Activated CD8-positive, alpha-beta memory T cell treated with anti-CD3 and anti-CD28 coated beads, Interleukin-2, amount 10 ng/mL, durations not matched to agents 7 days and 5 days (primary cell): ENCODE data around the gene CHERP. TPM values are rescaled to one million over a fixed set of nuclear protein-coding genes. Genes with fewer than 3 reads are reported as not detected.

Source experiments
- ATAC-seq: fragments of 150-1000 bp; cut with Tn5 transposase; one replicate; pipeline ENCODE4 v1.10.0; 2021; ENCODE audit warnings: moderate library complexity
- CTCF ChIA-PET: fragments of 350-600 bp; sonication (Branson Sonifier 250); formaldehyde crosslinking; loops from one replicate; lab custom pipeline; 2021; ENCODE audit warnings: antibody characterized with exemption; lab: Charles Lee
- DNase-seq: peaks from one replicate; pipeline ENCODE4 v3.0.0-alpha.2; 2020
- H3K27ac Mint-ChIP-seq: one replicate; pipeline ENCODE4 v1.8.0; 2021; ENCODE audit warnings: mild to moderate bottlenecking, mixed read lengths
- H3K27me3 Mint-ChIP-seq: one replicate; pipeline ENCODE4 v1.8.0; 2021; ENCODE audit warnings: mixed read lengths
- H3K36me3 Mint-ChIP-seq: one replicate; pipeline ENCODE4 v1.8.0; 2021; ENCODE audit warnings: mild to moderate bottlenecking, mixed read lengths
- H3K4me1 Mint-ChIP-seq: one replicate; pipeline ENCODE4 v1.8.0; 2021; ENCODE audit warnings: mixed read lengths
- H3K4me3 Mint-ChIP-seq: one replicate; pipeline ENCODE4 v1.8.0; 2021; ENCODE audit warnings: mild to moderate bottlenecking, moderate library complexity, mixed read lengths
- H3K9me3 Mint-ChIP-seq: one replicate; pipeline ENCODE4 v1.8.0; 2022; ENCODE audit warnings: low read depth, mixed read lengths
- total RNA-seq, 2 experiments: library from RNA; stranded (reverse); gene quantifications; one replicate each; pipeline ENCODE4 v1.2.3, GENCODE V29; 2021

The CHERP gene
- total RNA-seq, 2 experiments from 2014 or later: 66.5 to 74.5 TPM

DNA sequence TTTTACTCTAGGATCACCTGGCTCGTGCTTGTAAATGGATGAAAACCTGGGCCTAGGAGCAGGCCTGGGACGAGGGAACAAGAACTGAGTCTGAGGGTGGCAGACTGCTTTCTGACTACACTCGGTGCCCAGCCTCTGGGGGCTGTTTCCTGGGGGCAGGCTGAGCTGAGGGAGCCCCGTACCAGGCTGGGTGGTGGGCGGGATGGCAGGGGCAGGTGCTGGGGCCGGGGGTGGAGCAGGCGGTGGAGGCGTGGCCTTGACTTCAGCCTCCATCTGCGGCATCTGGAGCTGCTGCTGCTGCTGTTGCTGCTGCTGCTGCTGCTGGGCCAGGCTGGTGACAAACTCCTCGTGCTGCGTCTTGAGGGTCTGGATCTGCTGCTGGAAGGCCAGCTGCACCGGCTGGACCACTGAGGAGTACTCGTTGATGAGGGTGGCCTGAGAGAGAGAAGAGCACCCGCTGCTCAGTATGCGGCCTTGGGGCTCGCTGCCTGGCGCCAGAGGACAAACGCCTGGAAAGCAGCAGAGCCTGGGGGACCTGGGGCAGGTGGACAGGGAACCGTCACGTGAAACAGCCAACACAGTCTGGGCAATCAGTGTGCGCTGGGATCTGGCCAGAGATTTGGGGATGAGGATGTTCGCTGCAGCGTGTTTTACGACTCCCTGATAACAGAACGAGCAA lies 12.6 kb downstream of the CHERP start:
- no peaks in the 10 kb centered on the region for H3K27me3 Mint-ChIP-seq
- H3K4me3 Mint-ChIP-seq: no peak overlapping the region
- no peaks in the 10 kb centered on the region for H3K4me1 Mint-ChIP-seq
- no peak for DNase-seq
- CTCF ChIA-PET: no interaction called here
- peaks cover 47% of the 10 kb centered on the region for H3K36me3 Mint-ChIP-seq
- no peak for ATAC-seq
- no peaks in the 10 kb centered on the region for H3K9me3 Mint-ChIP-seq
- no peak overlapping the region for H3K27ac Mint-ChIP-seq

DNA sequence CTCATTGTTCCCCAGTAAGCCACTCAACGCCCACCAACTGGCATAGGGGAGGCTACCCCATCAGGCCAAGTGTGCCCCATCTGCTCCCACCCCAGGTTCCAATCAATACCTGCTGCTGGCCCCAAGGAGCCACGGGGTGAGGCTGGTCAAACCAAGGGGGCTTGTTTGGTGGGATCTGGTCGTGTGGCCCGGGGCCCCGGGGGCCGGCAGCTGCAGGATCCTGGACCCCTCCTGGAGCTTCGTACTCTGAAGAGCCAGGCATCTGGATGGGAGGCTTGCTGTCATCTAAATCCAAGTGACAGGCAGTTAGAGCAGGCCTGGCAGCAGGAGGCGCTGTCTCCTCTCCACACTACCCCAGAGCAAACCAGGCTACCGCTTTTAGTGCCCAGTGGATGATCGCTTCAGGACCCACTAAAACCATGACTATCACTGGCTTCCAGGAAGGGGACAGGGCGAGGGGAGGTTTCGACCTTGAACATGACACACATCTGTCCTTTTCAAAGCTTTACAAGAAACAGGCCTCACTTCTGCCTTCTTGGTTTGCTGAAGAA lies 14.2 kb downstream of the CHERP start:
- peak; percentile 59 for DNase-seq
- Mint-ChIP-seq H3K4me3 (no peak overlapping the region), H3K9me3 (no peaks in the 10 kb centered on the region), H3K36me3 (peaks cover 47% of the 10 kb centered on the region), H3K27ac (peak overlapping the region; percentile 14), H3K4me1 (no peaks in the 10 kb centered on the region), H3K27me3 (no peaks in the 10 kb centered on the region)
- CTCF ChIA-PET: interaction anchor here (1.0 to 1.7 kb wide), 4 partner anchors 59 to 187 kb away, joined by 4 to 5 read pairs (median 4); partner anchors contain the start of gene TMEM38A
- peak; percentile 64 for ATAC-seq

DNA sequence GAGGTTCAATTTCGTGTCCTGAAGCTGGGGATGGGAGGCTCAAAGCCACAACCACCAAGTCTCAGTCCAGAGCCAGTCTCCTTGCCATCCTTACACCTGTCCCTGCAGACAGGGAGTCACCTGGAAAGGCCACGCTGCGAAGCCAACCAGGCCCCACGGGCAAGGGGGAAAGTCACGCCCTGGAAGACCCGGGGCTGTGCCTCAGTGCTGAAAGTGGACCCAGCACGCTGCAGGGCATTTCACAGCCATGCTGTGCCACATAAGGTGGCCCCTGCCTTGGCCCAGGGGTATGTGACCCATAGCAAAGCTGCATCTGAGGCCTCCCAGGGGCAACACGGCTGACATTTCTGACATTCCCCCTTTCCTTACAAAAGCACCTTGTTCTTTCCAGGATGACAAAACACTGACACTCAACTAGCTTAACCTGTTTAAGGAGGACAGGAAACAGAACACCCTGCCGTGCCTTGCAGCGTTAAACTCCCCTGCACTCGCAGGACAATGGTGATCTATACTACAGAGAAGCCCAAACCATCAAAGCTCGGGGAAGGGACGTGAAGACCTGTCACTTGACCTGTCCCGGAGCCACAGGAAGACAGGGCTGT lies 14.8 kb downstream of the CHERP start:
- Mint-ChIP-seq H3K27ac (no peak overlapping the region), H3K27me3 (no peaks in the 10 kb centered on the region), H3K9me3 (no peaks in the 10 kb centered on the region), H3K4me3 (no peak overlapping the region), H3K36me3 (peaks cover 52% of the 10 kb centered on the region), H3K4me1 (no peaks in the 10 kb centered on the region)
- ATAC-seq (no peak), DNase-seq (no peak)
- CTCF ChIA-PET: interaction anchor here (0.9 to 1.7 kb wide), 4 partner anchors 60 to 251 kb away, joined by 3 to 5 read pairs (median 4); no protein-coding TSS in a partner anchor

DNA sequence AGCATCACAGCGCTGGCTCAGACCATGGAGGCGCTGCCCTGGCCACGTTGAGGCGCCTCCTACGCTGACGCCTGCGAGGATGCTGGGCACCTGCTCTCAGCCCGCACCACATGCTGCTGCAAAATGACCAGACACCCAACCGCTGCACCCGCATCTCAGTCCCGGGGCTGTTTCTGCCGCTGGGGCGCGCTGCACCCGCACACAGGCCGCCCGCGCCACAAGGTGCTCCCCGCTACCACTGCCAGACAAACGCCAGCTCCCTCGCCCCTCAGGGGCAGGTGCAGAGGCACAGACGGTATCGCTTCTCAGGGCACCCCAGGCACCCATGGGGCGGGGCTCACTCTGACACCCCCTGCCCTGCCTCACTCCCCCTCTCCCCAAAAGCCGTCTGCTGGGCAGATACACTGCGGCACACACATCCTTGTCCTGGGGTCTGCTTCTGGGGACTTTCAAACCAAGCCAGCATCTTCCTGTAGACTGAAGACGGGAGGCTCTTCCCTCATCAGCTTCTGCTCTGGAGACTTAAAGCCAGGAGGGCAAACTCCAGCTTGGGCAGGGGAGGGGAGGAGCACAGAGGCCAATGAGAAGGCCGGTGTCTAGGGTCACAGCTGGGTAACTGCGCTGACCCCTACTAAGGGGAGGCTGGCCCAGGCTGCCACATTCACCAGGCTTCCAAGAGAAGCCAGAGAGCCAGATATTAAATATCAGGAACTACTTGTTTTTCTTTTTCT lies 16.3 kb downstream of the CHERP start:
- ATAC-seq (no peak), DNase-seq (no peak)
- CTCF ChIA-PET: interaction anchor here (0.7 kb wide), 1 partner anchor 108 kb away, joined by 3 read pairs; no protein-coding TSS in a partner anchor
- H3K27me3 Mint-ChIP-seq: no peaks in the 10 kb centered on the region
- H3K27ac Mint-ChIP-seq: no peak overlapping the region
- no peaks in the 10 kb centered on the region for H3K9me3 Mint-ChIP-seq
- no peak overlapping the region for H3K4me3 Mint-ChIP-seq
- no peaks in the 10 kb centered on the region for H3K4me1 Mint-ChIP-seq
- H3K36me3 Mint-ChIP-seq: peaks cover 45% of the 10 kb centered on the region

DNA sequence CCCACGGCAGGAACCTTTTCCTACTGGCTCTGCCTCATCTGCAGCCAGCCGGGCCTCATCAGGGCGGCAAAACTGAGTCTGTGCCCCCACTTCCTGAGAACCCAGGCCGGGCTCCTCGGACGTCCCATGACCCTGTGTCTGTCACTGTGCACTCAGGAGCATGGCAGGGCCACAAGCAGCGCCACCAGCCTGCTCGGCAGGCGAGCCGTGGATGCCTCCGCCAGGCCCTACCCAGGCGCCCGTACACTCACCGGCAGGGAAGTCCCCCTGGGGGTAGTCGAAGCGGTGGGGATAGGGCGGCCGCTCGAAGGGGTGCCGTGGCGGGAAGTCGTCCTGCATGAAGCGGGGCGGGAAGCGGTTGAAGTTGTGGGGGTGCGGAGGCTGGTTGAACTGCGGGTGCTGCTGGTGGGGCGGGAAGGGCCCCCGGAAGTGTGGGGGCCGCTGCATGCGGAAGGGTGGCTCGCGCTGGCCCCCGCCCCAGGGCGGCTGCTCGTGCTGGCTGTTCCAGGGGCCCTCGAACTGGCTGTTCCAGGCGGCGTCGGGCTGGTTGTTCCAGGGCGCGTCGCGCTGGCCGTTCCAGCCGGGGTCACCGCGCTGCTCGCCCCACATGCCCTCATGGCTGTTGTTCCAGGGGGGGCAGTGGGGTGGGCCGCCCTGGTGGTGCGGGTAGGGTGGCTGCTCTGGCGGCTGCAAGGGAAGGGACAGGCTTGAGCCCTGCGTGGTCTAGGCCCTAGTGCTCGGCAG lies 17.1 kb downstream of the CHERP start:
- no peak for ATAC-seq
- DNase-seq: no peak
- Mint-ChIP-seq H3K4me1 (no peaks in the 10 kb centered on the region), H3K27me3 (no peaks in the 10 kb centered on the region), H3K36me3 (peaks cover 47% of the 10 kb centered on the region), H3K4me3 (no peak overlapping the region), H3K9me3 (no peaks in the 10 kb centered on the region), H3K27ac (no peak overlapping the region)
- CTCF ChIA-PET: no interaction called here

DNA sequence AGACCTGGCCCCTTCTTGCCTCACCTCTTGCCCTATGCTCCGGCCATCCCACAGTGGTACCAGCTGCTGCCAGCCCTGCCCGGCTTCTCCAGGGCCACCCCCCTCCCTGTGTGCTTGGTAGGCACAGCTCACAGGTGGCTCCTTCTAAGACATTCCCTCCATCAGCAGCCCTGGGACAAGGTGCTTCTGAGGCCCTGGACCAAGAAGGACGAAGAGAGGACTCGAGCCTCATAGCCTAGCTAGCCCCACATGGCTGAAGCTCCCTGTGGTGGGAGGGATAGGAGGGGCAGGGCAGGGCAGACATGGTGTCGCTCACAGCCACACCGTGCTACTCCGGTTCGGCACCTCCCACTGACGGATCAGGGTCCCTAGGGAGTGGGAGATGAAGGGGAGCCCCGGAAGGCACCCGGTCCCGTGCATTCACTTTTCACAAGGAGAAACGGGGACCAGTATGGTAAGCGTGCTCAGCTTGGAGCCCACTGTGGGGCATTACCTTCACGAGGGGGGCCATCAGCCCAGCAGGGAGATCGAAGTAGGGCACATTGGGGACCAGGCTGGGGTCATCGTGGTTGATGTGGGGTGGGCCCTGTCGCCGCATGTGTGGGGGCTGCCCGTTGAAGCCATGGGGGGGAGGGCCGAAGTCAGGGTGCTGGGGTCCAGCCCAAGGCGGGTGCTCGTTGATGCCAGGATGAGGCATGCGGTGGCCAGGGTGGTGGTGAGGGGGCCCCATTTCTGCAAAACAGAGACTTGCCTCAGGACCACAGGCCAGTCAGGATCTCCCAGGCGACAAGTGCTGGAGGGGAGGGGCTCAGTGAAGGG lies 19.5 kb downstream of the CHERP start:
- H3K9me3 Mint-ChIP-seq: no peaks in the 10 kb centered on the region
- no peaks in the 10 kb centered on the region for H3K27me3 Mint-ChIP-seq
- no peak for DNase-seq
- H3K4me1 Mint-ChIP-seq: no peaks in the 10 kb centered on the region
- H3K27ac Mint-ChIP-seq: no peak overlapping the region
- H3K4me3 Mint-ChIP-seq: no peak overlapping the region
- CTCF ChIA-PET: no interaction called here
- peaks cover 49% of the 10 kb centered on the region for H3K36me3 Mint-ChIP-seq
- no peak for ATAC-seq

DNA sequence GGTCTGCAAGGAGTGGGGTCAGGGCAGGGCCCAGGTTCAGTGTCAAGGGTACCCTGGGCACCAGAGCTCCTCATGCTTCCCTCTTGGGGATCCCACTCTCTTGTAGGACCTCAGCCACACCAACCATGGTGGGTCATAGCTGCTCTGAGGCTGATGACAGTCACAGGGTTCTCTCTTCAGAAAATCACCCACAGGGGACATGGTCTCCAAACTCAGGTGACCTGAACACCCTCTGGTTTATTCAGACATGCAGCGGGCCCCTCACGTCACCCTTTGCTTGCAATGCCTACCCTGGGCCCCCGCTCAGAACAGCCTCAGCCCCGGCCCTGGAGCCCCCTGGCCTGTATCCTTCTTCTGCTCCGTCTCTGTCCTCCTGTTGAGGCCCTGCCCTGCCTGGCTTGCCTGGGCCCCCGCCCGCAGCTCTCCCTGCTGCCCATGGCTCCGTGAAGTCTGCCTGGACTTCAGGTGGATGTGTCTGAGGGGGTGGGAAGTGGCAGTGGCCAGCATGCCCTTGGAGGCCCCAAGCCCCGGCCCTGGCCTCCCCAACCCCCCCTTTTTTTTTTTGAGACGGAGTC lies 20.4 kb downstream of the CHERP start:
- no peak for DNase-seq
- H3K4me3 Mint-ChIP-seq: no peak overlapping the region
- no peak overlapping the region for H3K27ac Mint-ChIP-seq
- H3K27me3 Mint-ChIP-seq: no peaks in the 10 kb centered on the region
- H3K36me3 Mint-ChIP-seq: peaks cover 46% of the 10 kb centered on the region
- H3K9me3 Mint-ChIP-seq: no peaks in the 10 kb centered on the region
- peaks cover 8% of the 10 kb centered on the region for H3K4me1 Mint-ChIP-seq
- ATAC-seq: no peak
- CTCF ChIA-PET: no interaction called here

DNA sequence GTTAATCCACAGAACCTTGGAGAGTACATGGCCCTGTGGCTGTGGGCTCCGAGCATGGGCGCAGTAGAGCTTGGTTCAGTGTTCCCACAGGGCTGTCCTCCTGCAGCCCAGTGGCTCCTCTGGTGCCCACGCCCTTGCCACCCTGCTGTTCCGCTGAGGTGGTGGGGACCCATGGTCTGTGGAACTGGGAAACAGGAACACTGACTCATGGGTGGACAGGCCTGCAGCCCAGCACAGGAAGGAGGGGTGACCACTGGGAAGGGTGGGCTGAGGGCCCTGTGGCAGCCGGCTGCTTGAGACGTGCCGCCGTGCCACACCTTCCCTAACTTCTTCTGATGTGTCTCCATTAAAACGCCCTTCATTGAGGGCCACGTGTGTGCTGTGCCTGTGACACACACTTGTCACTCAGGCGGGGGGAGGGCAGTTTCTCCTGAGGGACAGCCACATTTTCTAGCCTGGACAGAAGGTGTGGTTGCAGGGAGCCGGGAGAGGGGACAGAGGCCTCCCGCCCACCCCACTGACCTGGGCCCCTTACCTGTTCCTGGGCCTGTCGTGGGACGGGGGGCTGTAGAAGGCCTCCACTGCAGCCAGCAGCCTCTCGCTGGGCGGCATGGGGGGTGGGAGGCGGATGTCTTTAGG lies 21.1 kb downstream of the CHERP start:
- Mint-ChIP-seq H3K9me3 (no peaks in the 10 kb centered on the region), H3K27me3 (no peaks in the 10 kb centered on the region), H3K36me3 (peaks cover 44% of the 10 kb centered on the region), H3K4me3 (no peak overlapping the region), H3K4me1 (peaks cover 9% of the 10 kb centered on the region), H3K27ac (no peak overlapping the region)
- CTCF ChIA-PET: no interaction called here
- DNase-seq: no peak
- ATAC-seq: no peak

DNA sequence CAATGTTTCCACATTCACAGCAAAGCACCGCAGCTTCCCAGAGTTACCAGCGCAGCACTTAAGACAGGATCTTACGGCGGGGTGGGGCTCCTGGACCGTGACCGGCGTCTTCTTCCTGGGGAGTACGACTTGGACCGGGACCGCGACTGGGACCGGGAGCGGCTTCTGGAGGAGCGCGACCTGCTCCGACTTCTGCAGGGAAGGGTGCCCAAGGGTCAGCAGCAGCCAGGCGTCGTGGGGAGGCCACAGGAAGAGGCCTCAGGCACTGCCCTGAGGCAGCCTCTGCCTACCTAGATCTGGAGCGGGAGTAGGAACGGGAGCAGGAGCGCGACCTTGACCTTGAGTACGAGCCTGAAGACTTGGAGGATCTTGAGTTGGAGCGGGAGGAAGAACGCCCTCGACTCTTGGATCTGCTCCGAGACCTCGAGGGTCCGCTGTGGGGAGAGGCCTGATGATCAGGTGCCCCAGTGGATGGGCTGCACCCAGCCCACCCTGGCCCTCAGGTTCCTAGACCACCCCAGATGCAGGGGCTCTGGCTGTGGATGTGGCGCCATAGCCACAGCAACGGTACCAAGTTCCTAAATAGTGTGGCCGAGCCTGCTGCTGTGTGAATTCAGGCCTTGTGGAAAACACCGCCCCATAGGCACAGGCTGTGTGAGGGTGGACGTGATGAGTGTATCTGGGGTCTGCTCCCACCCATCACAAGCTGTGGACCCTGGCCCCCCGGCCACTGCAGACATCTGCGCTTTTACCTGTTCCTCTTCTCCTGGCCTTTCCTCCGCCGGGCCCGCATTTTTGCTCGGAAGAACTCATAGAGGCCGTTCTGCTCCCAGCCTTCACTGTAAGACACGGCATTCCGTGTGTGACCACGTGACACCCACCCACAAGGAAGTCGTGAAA lies 21.9 kb downstream of the CHERP start:
- no peaks in the 10 kb centered on the region for H3K27me3 Mint-ChIP-seq
- peaks cover 38% of the 10 kb centered on the region for H3K36me3 Mint-ChIP-seq
- ATAC-seq (no peak), DNase-seq (no peak)
- CTCF ChIA-PET: no interaction called here
- no peaks in the 10 kb centered on the region for H3K9me3 Mint-ChIP-seq
- H3K4me3 Mint-ChIP-seq: no peak overlapping the region
- no peak overlapping the region for H3K27ac Mint-ChIP-seq
- peaks cover 9% of the 10 kb centered on the region for H3K4me1 Mint-ChIP-seq

DNA sequence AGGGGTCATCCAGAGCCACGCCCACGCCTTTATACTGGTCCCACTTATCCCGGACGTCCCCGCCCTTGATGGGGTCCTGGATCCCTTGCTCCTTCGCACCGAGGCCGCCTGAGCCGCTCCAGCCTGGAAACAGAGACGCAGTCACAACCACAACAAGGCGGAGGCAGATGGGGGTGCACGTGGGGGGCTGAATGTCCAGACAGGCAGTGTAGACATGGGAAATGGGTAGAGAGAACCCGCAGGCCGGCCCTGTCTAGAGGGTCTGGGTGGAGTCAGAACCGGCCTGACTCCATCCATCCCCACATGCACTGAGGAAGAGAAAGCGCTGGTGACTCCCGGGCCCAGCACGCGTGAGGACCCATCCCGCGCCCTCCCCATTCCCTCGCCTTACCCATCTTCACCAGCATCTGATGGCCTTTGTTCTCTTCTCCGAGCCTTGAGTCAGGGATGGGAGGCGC lies 23.0 kb downstream of the CHERP start:
- CTCF ChIA-PET: no interaction called here
- ATAC-seq: no peak
- Mint-ChIP-seq H3K4me3 (no peak overlapping the region), H3K27ac (no peak overlapping the region), H3K9me3 (no peaks in the 10 kb centered on the region), H3K4me1 (peaks cover 9% of the 10 kb centered on the region), H3K27me3 (no peaks in the 10 kb centered on the region), H3K36me3 (peaks cover 35% of the 10 kb centered on the region)
- DNase-seq: no peak
